ENCODE data around the gene NINJ2. TPM values are rescaled to one million over a fixed set of nuclear protein-coding genes. Genes with fewer than 3 reads are reported as not detected.

Gene NINJ2
- total and polyA plus RNA-seq, 10 of the 15 experiments (the other 5 are each of a cell fraction or from before 2014, with no cell fraction given) = 8.9 to 51.6 (median 21.3) TPM

- TF ChIP-seq IRF5 (IDR thresholded peaks at IDR 0.05; ENCODE audit: borderline replicate concordance) (no peak), ZBTB33 (IDR thresholded peaks at IDR 0.05) (no peak), RB1 (IDR thresholded peaks at IDR 0.05; ENCODE audit: borderline replicate concordance) (no peak)
These were observed 73.0 kb downstream of the NINJ2 start (continued) for GRCh38 chr12:590206-590750.

GRCh38 chr12:588646-589045 is 74.6 kb downstream of the NINJ2 start:
- SMC1A ChIA-PET (ENCODE audit: uncharacterized antibody, unreplicated experiment) = interaction anchor here (1.1 kb wide), 1 partner anchor 38 kb away, joined by 3 read pairs; no protein-coding TSS in a partner anchor
- FAIRE-seq = no peak
- no peaks in the 10 kb centered on the region for H3K79me2 ChIP-seq (ENCODE audit: control insufficient read depth, insufficient read depth, low read length)
- peaks cover 12% of the 10 kb centered on the region for H3K4me1 ChIP-seq (ENCODE audit: control insufficient read depth, insufficient read depth, low read length)
- 90% methylated on average over 4 of the region's 4 CpGs for WGBS (ENCODE audit: insufficient coverage, insufficient replicate concordance, low lambda C conversion rate, missing lambda C conversion rate)
- RAD21 ChIA-PET (ENCODE audit: unreplicated experiment) = no interaction called here
- no peak overlapping the region for H3K4me3 ChIP-seq
- BruUV-seq (replicated peaks) = no TSS peak
- no peaks in the 10 kb centered on the region for H4K20me1 ChIP-seq (ENCODE audit: control insufficient read depth, insufficient read depth)
- CTCF ChIA-PET = interaction anchor here (0.7 kb wide), 1 partner anchor 167 kb away, joined by 3 read pairs; no protein-coding TSS in a partner anchor
- intact Hi-C loops (cut with micrococcal nuclease; ENCODE audit: unreplicated experiment) = no loop called here
- no peak overlapping the region for H2AFZ ChIP-seq (ENCODE audit: control insufficient read depth, low read depth, low read length)
- no peak overlapping the region for H3K27ac ChIP-seq (ENCODE audit: control insufficient read depth, insufficient read depth)
- no peak for ATAC-seq
- no peak overlapping the region for H3K9ac ChIP-seq (ENCODE audit: control insufficient read depth, insufficient read depth, low read length)
- no peak for DNase-seq (ENCODE audit: low read depth, low spot score)
- POLR2A ChIA-PET = no interaction called here
- no peaks in the 10 kb centered on the region; the same call in 2 of the 3 replicates for H3K9me3 ChIP-seq (replicated peaks; ENCODE audit: control insufficient read depth, insufficient read depth, low read length)
- no peaks in the 10 kb centered on the region for H3K27me3 ChIP-seq (replicated peaks in 1 of 2; ENCODE audit: control insufficient read depth in 2 of 2, insufficient read depth in 2 of 2, low read length in 1 of 2)
- H3K4me2 ChIP-seq (ENCODE audit: control insufficient read depth, insufficient read depth) = no peak overlapping the region
- H3K36me3 ChIP-seq (ENCODE audit: control insufficient read depth in 2 of 2, insufficient read depth in 2 of 2, low read length in 1 of 2) = no peaks in the 10 kb centered on the region
- in situ Hi-C loops (cut with MboI) = no loop called here
- TF ChIP-seq SP1 (IDR thresholded peaks at IDR 0.05; ENCODE audit: low read depth, low read length) (no peak), HSF1 (IDR thresholded peaks at IDR 0.05; ENCODE audit: low read depth, low read length) (no peak), ZZZ3 (IDR thresholded peaks at IDR 0.05; ENCODE audit: control insufficient read depth, insufficient read length, low read depth) (no peak), POLR2AphosphoS2 (IDR thresholded peaks at IDR 0.05; ENCODE audit: low read depth, low read length) (no peak), PAX8 (IDR thresholded peaks at IDR 0.05) (no peak), SIX5 (IDR thresholded peaks at IDR 0.05; ENCODE audit: low read depth, low read length, severe bottlenecking) (no peak), POLR2A (IDR thresholded peaks at IDR 0.05; ENCODE audit: low read depth, low read length) (no peak), POU2F2 (IDR thresholded peaks at IDR 0.05; ENCODE audit: borderline replicate concordance, low read depth, low read length) (no peak), JUNB (IDR thresholded peaks at IDR 0.05) (no peak), IRF5 (IDR thresholded peaks at IDR 0.05; ENCODE audit: borderline replicate concordance) (no peak), JUND (IDR thresholded peaks at IDR 0.05; ENCODE audit: low read depth, low read length) (no peak), E2F4 (IDR thresholded peaks at IDR 0.05; ENCODE audit: low read depth, low read length) (no peak)

All from GM12878 (cell line).